AG04450 (cell line): ENCODE results near the gene ITGB2. TPM values are rescaled to one million over a fixed set of nuclear protein-coding genes. Genes with fewer than 3 reads are reported as not detected.

Experiments used
- CTCF ChIA-PET: fragments of 300-600, 350-600 bp; formaldehyde crosslinking; extraction: SDS; loops from one replicate; lab custom pipeline; 2022; ENCODE audit warnings: antibody characterized with exemption, inconsistent platforms; lab: Charles Lee
- POLR2A ChIA-PET: fragments of 350-600 bp; formaldehyde crosslinking; extraction: SDS; loops from one replicate; lab custom pipeline; 2021; ENCODE audit warnings: antibody characterized with exemption, inconsistent platforms; lab: Yijun Ruan, JAX
- DNase-seq: peaks from one replicate; pipeline ENCODE4 v3.0.0-alpha.2; 2011; ENCODE audit warnings: low read depth, low spot score
- H3K27ac ChIP-seq: one replicate; pipeline ENCODE4 v1.5.1; 2012; ENCODE audit warnings: low read depth, low read length, control low read depth
- H3K27me3 ChIP-seq: one replicate; pipeline ENCODE4 v1.6.0; 2012; ENCODE audit warnings: low read length; ENCODE audit not compliant: control insufficient read depth, insufficient read depth
- H3K4me3 ChIP-seq: 2 replicates; pipeline ENCODE4 v1.5.1; 2011; ENCODE audit warnings: mild to moderate bottlenecking, low read depth, low read length, control low read depth
- H3K9me3 ChIP-seq: 2 replicates; pipeline ENCODE4 v1.5.1; 2012; ENCODE audit warnings: low read length; ENCODE audit not compliant: control insufficient read depth, insufficient read depth
- CTCF ChIP-seq: IDR thresholded peaks from 2 replicates; pipeline ENCODE4 v1.5.1; 2011; ENCODE audit warnings: low read depth, low read length, control low read depth, inconsistent platforms
- polyA plus RNA-seq: library from polyadenylated mRNA; depleted of rRNA; stranded (reverse); fragments of >200 nt; gene quantifications from 2 replicates; pipeline ENCODE4 v1.2.3, GENCODE V29; 2011

ITGB2 gene
- polyA plus RNA-seq, 1 experiment = 0.04 TPM

- DNase-seq = no peak
These were observed 64.6 kb downstream of the ITGB2 start for GRCh38 chr21:44856131-44856530.

GRCh38 chr21:44855572-44855971 lies 65.1 kb downstream of the ITGB2 start:
- no peak for TF ChIP-seq CTCF
- no peak overlapping the region for H3K4me3 ChIP-seq
- no peaks in the 10 kb centered on the region; the same call in 1 of the 2 replicates for H3K9me3 ChIP-seq
- H3K27me3 ChIP-seq = no peaks in the 10 kb centered on the region
- DNase-seq = no peak
- ChIA-PET CTCF (no interaction called here), POLR2A (no interaction called here)
- H3K27ac ChIP-seq = no peak overlapping the region

More at GRCh38 chr21:44856131-44856530, 64.6 kb downstream of the ITGB2 start:
- no peak overlapping the region for H3K4me3 ChIP-seq
- no peak for TF ChIP-seq CTCF
- POLR2A ChIA-PET = no interaction called here
- H3K27me3 ChIP-seq = no peaks in the 10 kb centered on the region
- no peak overlapping the region for H3K27ac ChIP-seq
- H3K9me3 ChIP-seq = no peaks in the 10 kb centered on the region; the same call in 1 of the 2 replicates
- CTCF ChIA-PET = no interaction called here

- ChIA-PET CTCF (no interaction called here), POLR2A (no interaction called here)
- Histone ChIP-seq H3K27me3 (no peaks in the 10 kb centered on the region), H3K27ac (no peak overlapping the region), H3K9me3 (no peaks in the 10 kb centered on the region; the same call in 1 of the 2 replicates), H3K4me3 (no peak overlapping the region)
- DNase-seq = no peak
- no peak for TF ChIP-seq CTCF
These were observed 65.8 kb downstream of the ITGB2 start for GRCh38 chr21:44854664-44855446.

GRCh38 chr21:44854391-44854663 lies 66.4 kb downstream of the ITGB2 start:
- ChIA-PET CTCF (no interaction called here), POLR2A (no interaction called here)
- Histone ChIP-seq H3K27me3 (no peaks in the 10 kb centered on the region), H3K4me3 (no peak overlapping the region), H3K27ac (no peak overlapping the region), H3K9me3 (no peaks in the 10 kb centered on the region; the same call in 1 of the 2 replicates)
- no peak for DNase-seq
- no peak for TF ChIP-seq CTCF

GRCh38 chr21:44853601-44854390 lies 66.9 kb downstream of the ITGB2 start:
- TF ChIP-seq CTCF = no peak
- Histone ChIP-seq H3K9me3 (no peaks in the 10 kb centered on the region; the same call in 1 of the 2 replicates), H3K27ac (no peak overlapping the region), H3K4me3 (no peak overlapping the region), H3K27me3 (no peaks in the 10 kb centered on the region)
- POLR2A ChIA-PET = no interaction called here
- DNase-seq = no peak
- CTCF ChIA-PET = no interaction called here
